Left ventricle myocardium inferior (tissue), 1 donor: Measurements from ENCODE around the gene PMM2. TPM values are rescaled to one million over a fixed set of nuclear protein-coding genes. Genes with fewer than 3 reads are reported as not detected.

Experiments
- DNase-seq: peaks from one replicate; pipeline ENCODE4 v3.0.0-alpha.2; 2020
- H3K27ac ChIP-seq: fragments of 200-600 bp; replicated peaks from 2 replicates; pipeline ENCODE4 v1.8.0; 2021
- H3K27me3 ChIP-seq: fragments of 200-600 bp; 2 replicates; pipeline ENCODE4 v1.8.0; 2021; ENCODE audit warnings: low read depth
- H3K36me3 ChIP-seq: fragments of 200-600 bp; 2 replicates; pipeline ENCODE4 v1.8.0; 2021
- H3K4me1 ChIP-seq: fragments of 200-600 bp; 2 replicates; pipeline ENCODE4 v1.8.0; 2021
- H3K4me3 ChIP-seq: fragments of 200-600 bp; 2 replicates; pipeline ENCODE4 v1.8.0; 2021; ENCODE audit warnings: mild to moderate bottlenecking, moderate library complexity
- H3K9me3 ChIP-seq: fragments of 200-600 bp; replicated peaks from 2 replicates; pipeline ENCODE4 v1.8.0; 2021
- CTCF ChIP-seq: fragments of 200-600 bp; IDR thresholded peaks from 2 replicates; pipeline ENCODE4 v1.8.0; 2021; ENCODE audit warnings: antibody characterized with exemption, mild to moderate bottlenecking, borderline replicate concordance
- intact Hi-C: fragments of 100-400 bp; cut with micrococcal nuclease; formaldehyde crosslinking; loops from one replicate; pipeline ENCODE4 v1.11.0; 2022
- total RNA-seq: library from RNA; stranded (reverse); fragmentation: NEBNext Ultra II Directional; extraction: Animal tissue kit (Norgen Biotek cat#: 25700); gene quantifications from one replicate; pipeline ENCODE4 v1.2.1, GENCODE V29; 2021
- donor health status: DM: no; HTN: yes; CAD: no; lungs with severe emphysema.

The PMM2 gene
- total RNA-seq, 1 donor from 2014 or later = 13.7 TPM

GRCh38 chr16:8756755-8757154 lies 40.9 kb upstream of the PMM2 start:
- H3K9me3 ChIP-seq = no peaks in the 10 kb centered on the region
- H3K27me3 ChIP-seq = no peaks in the 10 kb centered on the region
- no peak overlapping the region for H3K4me3 ChIP-seq
- H3K4me1 ChIP-seq = peaks cover 7% of the 10 kb centered on the region
- TF ChIP-seq CTCF = no peak
- no peaks in the 10 kb centered on the region for H3K36me3 ChIP-seq
- intact Hi-C loops = no loop called here
- H3K27ac ChIP-seq = no peak overlapping the region
- DNase-seq = no peak

GRCh38 chr16:8758022-8758421 lies 39.6 kb upstream of the PMM2 start:
- intact Hi-C loops = no loop called here

GRCh38 chr16:8760021-8760420 lies 37.6 kb upstream of the PMM2 start:
- Histone ChIP-seq H3K27me3 (no peaks in the 10 kb centered on the region), H3K27ac (no peak overlapping the region), H3K9me3 (no peaks in the 10 kb centered on the region), H3K4me1 (no peaks in the 10 kb centered on the region), H3K36me3 (no peaks in the 10 kb centered on the region), H3K4me3 (no peak overlapping the region)
- DNase-seq = no peak
- intact Hi-C loops = no loop called here
- no peak for TF ChIP-seq CTCF

More at GRCh38 chr16:8758022-8758421, 39.6 kb upstream of the PMM2 start:
- H3K4me1 ChIP-seq = no peaks in the 10 kb centered on the region
- H3K9me3 ChIP-seq = no peaks in the 10 kb centered on the region
- no peak overlapping the region for H3K4me3 ChIP-seq
- no peak overlapping the region for H3K27ac ChIP-seq
- TF ChIP-seq CTCF = no peak
- no peaks in the 10 kb centered on the region for H3K27me3 ChIP-seq
- no peak for DNase-seq
- no peaks in the 10 kb centered on the region for H3K36me3 ChIP-seq

- Histone ChIP-seq H3K4me3 (no peak overlapping the region), H3K9me3 (no peaks in the 10 kb centered on the region), H3K4me1 (no peaks in the 10 kb centered on the region), H3K27me3 (no peaks in the 10 kb centered on the region), H3K36me3 (no peaks in the 10 kb centered on the region), H3K27ac (no peak overlapping the region)
- TF ChIP-seq CTCF = no peak
- no peak for DNase-seq
- intact Hi-C loops = no loop called here
Measured at GRCh38 chr16:8761078-8761477, 36.6 kb upstream of the PMM2 start.

GRCh38 chr16:8762254-8762653 lies 35.4 kb upstream of the PMM2 start:
- no peak overlapping the region for H3K4me3 ChIP-seq
- no peak for TF ChIP-seq CTCF
- no peaks in the 10 kb centered on the region for H3K36me3 ChIP-seq
- H3K27ac ChIP-seq = no peak overlapping the region
- no peaks in the 10 kb centered on the region for H3K9me3 ChIP-seq
- no peak for DNase-seq
- intact Hi-C loops = no loop called here
- no peaks in the 10 kb centered on the region for H3K27me3 ChIP-seq
- H3K4me1 ChIP-seq = no peaks in the 10 kb centered on the region

GRCh38 chr16:8763083-8763482 lies 34.6 kb upstream of the PMM2 start:
- TF ChIP-seq CTCF = no peak
- H3K4me3 ChIP-seq = no peak overlapping the region
- intact Hi-C loops = no loop called here
- no peak overlapping the region for H3K27ac ChIP-seq
- no peaks in the 10 kb centered on the region for H3K9me3 ChIP-seq
- no peaks in the 10 kb centered on the region for H3K27me3 ChIP-seq
- DNase-seq = no peak
- no peaks in the 10 kb centered on the region for H3K4me1 ChIP-seq
- peaks cover 3% of the 10 kb centered on the region for H3K36me3 ChIP-seq
